H9 (cell line): ENCODE results near the gene CROCC. TPM values are rescaled to one million over a fixed set of nuclear protein-coding genes. Genes with fewer than 3 reads are reported as not detected.

Experiments
- DNase-seq: peaks from one replicate; pipeline ENCODE4 v3.0.0-alpha.2; 2017
- H2AFZ ChIP-seq: one replicate; pipeline ENCODE4 v1.6.1; 2013; ENCODE audit warnings: mild to moderate bottlenecking, low read length, control low read depth, moderate library complexity
- H2AK5ac ChIP-seq: 2 replicates; pipeline ENCODE4 v1.6.1; 2013; ENCODE audit warnings: low read length, control low read depth, mixed read lengths; ENCODE audit not compliant: insufficient read length
- H2BK120ac ChIP-seq: one replicate; pipeline ENCODE4 v1.6.1; 2013; ENCODE audit warnings: low read depth, mild to moderate bottlenecking, low read length, control low read depth, inconsistent platforms; ENCODE audit not compliant: poor library complexity, severe bottlenecking
- H2BK12ac ChIP-seq: 2 replicates; pipeline ENCODE4 v1.6.1; 2013; ENCODE audit warnings: low read length, control low read depth, mixed read lengths, low read depth; ENCODE audit not compliant: insufficient read length
- H2BK15ac ChIP-seq: 2 replicates; pipeline ENCODE4 v1.6.1; 2013; ENCODE audit warnings: low read depth, low read length, control low read depth
- H2BK20ac ChIP-seq: one replicate; pipeline ENCODE4 v1.6.1; 2013; ENCODE audit warnings: low read depth, mild to moderate bottlenecking, low read length, control low read depth, inconsistent platforms; ENCODE audit not compliant: poor library complexity, severe bottlenecking
- H2BK5ac ChIP-seq: 2 replicates; pipeline ENCODE4 v1.6.1; 2013; ENCODE audit warnings: low read length, control low read depth, mixed read lengths; ENCODE audit not compliant: insufficient read length
- H3K14ac ChIP-seq: 2 replicates; pipeline ENCODE4 v1.6.1; 2013; ENCODE audit warnings: low read length, control low read depth; ENCODE audit not compliant: insufficient read depth
- H3K18ac ChIP-seq: 2 replicates; pipeline ENCODE4 v1.6.1; 2013; ENCODE audit warnings: low read depth, mild to moderate bottlenecking, mixed read lengths, low read length, control low read depth; ENCODE audit not compliant: insufficient read length
- H3K23ac ChIP-seq: 2 replicates; pipeline ENCODE4 v1.6.1; 2013; ENCODE audit warnings: low read length, control low read depth, mixed read lengths, low read depth; ENCODE audit not compliant: insufficient read length
- H3K23me2 ChIP-seq: 2 replicates; pipeline ENCODE4 v1.6.1; 2013; ENCODE audit warnings: low read depth, mild to moderate bottlenecking, mixed read lengths, low read length, control low read depth; ENCODE audit not compliant: insufficient read length, poor library complexity, severe bottlenecking
- H3K27ac ChIP-seq: 2 replicates; pipeline ENCODE4 v1.5.1; 2013; ENCODE audit warnings: low read length, control low read depth, mixed read lengths, low read depth; ENCODE audit not compliant: insufficient read length
- H3K27me3 ChIP-seq: 2 replicates; pipeline ENCODE4 v1.6.1; 2013; ENCODE audit warnings: low read length, control low read depth, inconsistent platforms; ENCODE audit not compliant: insufficient read depth
- H3K4ac ChIP-seq: 2 replicates; pipeline ENCODE4 v1.6.1; 2013; ENCODE audit warnings: low read depth, mild to moderate bottlenecking, control low read depth, inconsistent platforms, low read length, moderate library complexity
- H3K4me1 ChIP-seq: 2 replicates; pipeline ENCODE4 v1.6.1; 2013; ENCODE audit warnings: low read length, control low read depth, inconsistent platforms; ENCODE audit not compliant: insufficient read depth
- H3K4me2 ChIP-seq: 2 replicates; pipeline ENCODE4 v1.6.1; 2013; ENCODE audit warnings: low read length, control low read depth, mixed read lengths; ENCODE audit not compliant: insufficient read length, insufficient read depth
- H3K56ac ChIP-seq: 2 replicates; pipeline ENCODE4 v1.6.1; 2013; ENCODE audit warnings: low read depth, mild to moderate bottlenecking, mixed read lengths, low read length, control low read depth; ENCODE audit not compliant: insufficient read length
- H3K79me1 ChIP-seq: 2 replicates; pipeline ENCODE4 v1.6.1; 2013; ENCODE audit warnings: low read depth, mild to moderate bottlenecking, moderate library complexity, low read length, control low read depth, inconsistent platforms; ENCODE audit not compliant: insufficient read depth, poor library complexity, severe bottlenecking
- H3K79me2 ChIP-seq: 2 replicates; pipeline ENCODE4 v1.6.1; 2013; ENCODE audit warnings: low read length, control low read depth, inconsistent platforms; ENCODE audit not compliant: insufficient read depth
- H3K9ac ChIP-seq: 2 replicates; pipeline ENCODE4 v1.6.1; 2013; ENCODE audit warnings: low read length, control low read depth, mixed read lengths; ENCODE audit not compliant: insufficient read length; ENCODE audit errors: extremely low read depth
- H3K9me3 ChIP-seq: one replicate; pipeline ENCODE4 v1.6.1; 2013; ENCODE audit warnings: low read depth, low read length, inconsistent platforms; ENCODE audit not compliant: control insufficient read depth
- H3T11ph ChIP-seq: one replicate; pipeline ENCODE4 v1.6.1; 2013; ENCODE audit warnings: mild to moderate bottlenecking, low read length, control low read depth, inconsistent platforms
- H4K20me1 ChIP-seq: one replicate; pipeline ENCODE4 v1.6.1; 2013; ENCODE audit not compliant: control insufficient read depth, insufficient read length, insufficient read depth
- H4K5ac ChIP-seq: 2 replicates; pipeline ENCODE4 v1.6.1; 2013; ENCODE audit warnings: low read depth, mild to moderate bottlenecking, mixed read lengths, low read length, control low read depth; ENCODE audit not compliant: insufficient read length
- H4K8ac ChIP-seq: replicated peaks from 2 replicates; pipeline ENCODE4 v1.6.1; 2013; ENCODE audit warnings: low read length, control low read depth, mixed read lengths, low read depth; ENCODE audit not compliant: insufficient read length
- H4K91ac ChIP-seq: 2 replicates; pipeline ENCODE4 v1.6.1; 2013; ENCODE audit warnings: low read depth, mild to moderate bottlenecking, moderate library complexity, mixed read lengths, low read length, control low read depth; ENCODE audit not compliant: insufficient read length
- H3K27ac Mint-ChIP-seq, 3 experiments: 2 replicates in 2 of 3; 3 replicates in 1 of 3; pipeline ENCODE4 v1.8.0; 2020 to 2021; ENCODE audit warnings: mixed read lengths in 3 of 3, mild to moderate bottlenecking in 1 of 3, moderate library complexity in 1 of 3
- H3K27me3 Mint-ChIP-seq: 2 replicates; pipeline ENCODE4 v1.8.0; 2021; ENCODE audit warnings: low read depth, mild to moderate bottlenecking, moderate library complexity, mixed read lengths
- H3K36me3 Mint-ChIP-seq, 3 experiments: 2 replicates in 2 of 3; 3 replicates in 1 of 3; pipeline ENCODE4 v1.8.0; 2020 to 2021; ENCODE audit warnings: low read depth in 3 of 3, mixed read lengths in 3 of 3; ENCODE audit not compliant: insufficient read depth in 1 of 3
- H3K4me1 Mint-ChIP-seq, 2 experiments: 2 replicates each; pipeline ENCODE4 v1.8.0; 2020; ENCODE audit warnings: mixed read lengths in 2 of 2
- H3K4me3 Mint-ChIP-seq, 2 experiments: 2 replicates in 1 of 2; 3 replicates in 1 of 2; pipeline ENCODE4 v1.8.0; 2020 to 2021; ENCODE audit warnings: mild to moderate bottlenecking in 2 of 2, mixed read lengths in 2 of 2, moderate library complexity in 1 of 2
- H3K9me3 Mint-ChIP-seq, 2 experiments: 2 replicates in 1 of 2; 3 replicates in 1 of 2; pipeline ENCODE4 v1.8.0; 2020; ENCODE audit warnings: mild to moderate bottlenecking in 2 of 2, mixed read lengths in 2 of 2, moderate library complexity in 1 of 2
- CTCF ChIP-seq: fragments of 200-600 bp; sonication (generic); conservative IDR thresholded peaks from 3 replicates; pipeline ENCODE4 v1.8.0; 2021; ENCODE audit warnings: antibody characterized with exemption, mild to moderate bottlenecking
- WGBS: extraction: QIAGEN DNeasy Blood & Tissue Kit; methylation state at CpG from one replicate; pipeline ENCODE4 v1.1.7; 2013; ENCODE audit warnings: missing lambda C conversion rate, low lambda C conversion rate, mixed read lengths; ENCODE audit not compliant: insufficient read length; ENCODE audit errors: extremely low coverage; 5-methylcytosine and 5-hydroxymethylcytosine counted together
- total RNA-seq: library from RNA; stranded (reverse); gene quantifications from 2 replicates; pipeline ENCODE4 v1.2.1, GENCODE V29; 2021

The CROCC gene
- total RNA-seq, 1 experiment from 2014 or later: 40.7 TPM

- no peaks in the 10 kb centered on the region for H3K9me3 ChIP-seq
- no peak overlapping the region; the same call in 1 of the 2 replicates for H3K14ac ChIP-seq
- H3K4me1 Mint-ChIP-seq: peaks cover 3 to 8% of the 10 kb centered on the region in 2 experiments
- WGBS: no CpG with 5 or more reads among the region's 57 CpGs
- no peak overlapping the region for H3K27ac Mint-ChIP-seq
- H3K79me2 ChIP-seq: no peaks in the 10 kb centered on the region
- no peaks in the 10 kb centered on the region for H3K23me2 ChIP-seq
- H2AK5ac ChIP-seq: no peak overlapping the region
- H3K18ac ChIP-seq: no peak overlapping the region
- H3K56ac ChIP-seq: no peak overlapping the region
- H2AFZ ChIP-seq: no peak overlapping the region
- no peak overlapping the region for H3K23ac ChIP-seq
- H3K4me1 ChIP-seq: no peaks in the 10 kb centered on the region
- peaks cover 10 to 26% (median 20%) of the 10 kb centered on the region in 3 experiments for H3K36me3 Mint-ChIP-seq
- H4K91ac ChIP-seq: no peak overlapping the region
- H3K79me1 ChIP-seq: no peaks in the 10 kb centered on the region
- no peaks in the 10 kb centered on the region for H4K20me1 ChIP-seq
- no peak overlapping the region for H3K4ac ChIP-seq
- DNase-seq: peak; percentile 96
- H2BK15ac ChIP-seq: no peak overlapping the region
- no peak overlapping the region for H3K4me2 ChIP-seq
- H3K4me3 Mint-ChIP-seq: peak overlapping the region; percentile 45 to 68
- no peaks in the 10 kb centered on the region for H3K9me3 Mint-ChIP-seq
- no peak overlapping the region for H4K8ac ChIP-seq
- H2BK20ac ChIP-seq: no peak overlapping the region
- peak; percentile 83 for TF ChIP-seq CTCF
- H2BK12ac ChIP-seq: no peak overlapping the region
- no peaks in the 10 kb centered on the region for H3K27me3 Mint-ChIP-seq
- no peak overlapping the region for H3K9ac ChIP-seq
- no peak overlapping the region for H3T11ph ChIP-seq
- no peak overlapping the region for H3K27ac ChIP-seq
- no peak overlapping the region for H2BK5ac ChIP-seq
- H2BK120ac ChIP-seq: no peak overlapping the region
- H4K5ac ChIP-seq: no peak overlapping the region
- no peaks in the 10 kb centered on the region for H3K27me3 ChIP-seq
Observed at GRCh38 chr1:16960560-16961296, 39.0 kb downstream of the CROCC start.
